NCI-H2107 (cell line): ENCODE data around the gene C10orf53.

Source experiments
- DNase-seq: peaks from one replicate; lab custom pipeline; 2025; lab: John Stamatoyannopoulos, UW

The C10orf53 gene

GRCh38 chr10:49679480-49679893 lies at the start of gene C10orf53:
C10orf53 (plus strand) TSS chr10:49679651; CDS start chr10:49679698, 47 bp downstream.
- DNase-seq, result no peak

GRCh38 chr10:49631975-49632374 lies 47.5 kb upstream of the C10orf53 start:
- DNase-seq, result no peak

GRCh38 chr10:49632406-49633317 lies 46.8 kb upstream of the C10orf53 start:
- DNase-seq, result no peak

- DNase-seq, result no peak
Measured at GRCh38 chr10:49633327-49634068, 46.0 kb upstream of the C10orf53 start.

- no peak for DNase-seq
Measured at GRCh38 chr10:49634069-49634660, 45.3 kb upstream of the C10orf53 start.

GRCh38 chr10:49642311-49642710 lies 37.1 kb upstream of the C10orf53 start:
- no peak for DNase-seq

- no peak for DNase-seq
Measured at GRCh38 chr10:49643241-49644034, 36.0 kb upstream of the C10orf53 start.

GRCh38 chr10:49644035-49644646 lies 35.3 kb upstream of the C10orf53 start:
- no peak for DNase-seq

- DNase-seq, result no peak
Measured at GRCh38 chr10:49645417-49645816, 34.0 kb upstream of the C10orf53 start.

- no peak for DNase-seq
Measured at GRCh38 chr10:49645871-49646870, 33.3 kb upstream of the C10orf53 start.

- DNase-seq, result no peak
Measured at GRCh38 chr10:49647554-49647953, 31.9 kb upstream of the C10orf53 start.

- no peak for DNase-seq
Measured at GRCh38 chr10:49647985-49648795, 31.3 kb upstream of the C10orf53 start.

GRCh38 chr10:49649294-49649693 lies 30.2 kb upstream of the C10orf53 start:
- no peak for DNase-seq

GRCh38 chr10:49649936-49650723 lies 29.3 kb upstream of the C10orf53 start:
- DNase-seq, result no peak

GRCh38 chr10:49650724-49651034 lies 28.8 kb upstream of the C10orf53 start:
- DNase-seq, result no peak

GRCh38 chr10:49651039-49651835 lies 28.2 kb upstream of the C10orf53 start:
- no peak for DNase-seq

- no peak for DNase-seq
Measured at GRCh38 chr10:49651917-49652316, 27.5 kb upstream of the C10orf53 start.
